GM10847 (cell line): ENCODE measurements around the gene ZNF519.

Source experiments
- POLR2A ChIP-seq: IDR thresholded peaks from 2 replicates; pipeline ENCODE4 v1.6.1; 2011; ENCODE audit not compliant: insufficient read length; ENCODE audit errors: extremely low read depth

Gene ZNF519

DNA sequence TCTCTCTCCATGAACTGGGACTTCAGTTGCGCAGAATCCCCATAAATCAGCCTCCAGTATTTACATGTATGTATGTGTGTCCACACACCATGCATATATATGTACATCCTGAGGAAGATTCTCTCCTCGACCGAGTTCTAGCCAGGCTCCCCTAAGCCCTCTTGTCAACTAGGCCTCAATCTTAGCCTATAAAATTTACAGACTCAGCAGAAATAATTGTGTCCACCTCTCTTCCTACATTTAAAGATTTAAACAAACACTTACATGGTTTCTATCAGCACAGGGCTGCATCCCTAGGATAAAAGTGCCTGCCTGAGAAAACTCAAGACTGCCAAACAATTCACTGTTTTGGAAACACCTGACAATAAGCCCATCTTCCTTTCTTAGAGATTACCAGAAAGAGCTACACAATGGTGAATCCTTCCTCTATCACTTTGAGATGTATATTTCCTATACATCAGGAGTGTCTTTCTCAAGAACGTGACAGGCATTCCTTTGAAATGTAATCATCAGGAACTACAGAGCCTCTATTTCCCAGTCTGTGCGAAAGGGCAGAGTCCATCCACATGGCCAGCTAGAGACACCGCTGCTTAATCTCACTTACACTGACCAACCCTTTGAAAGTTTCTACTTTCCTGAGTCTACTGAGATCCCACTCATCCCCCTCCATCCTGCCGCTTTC, 39.5 kb downstream of the ZNF519 start:
- TF ChIP-seq POLR2A: no peak

DNA sequence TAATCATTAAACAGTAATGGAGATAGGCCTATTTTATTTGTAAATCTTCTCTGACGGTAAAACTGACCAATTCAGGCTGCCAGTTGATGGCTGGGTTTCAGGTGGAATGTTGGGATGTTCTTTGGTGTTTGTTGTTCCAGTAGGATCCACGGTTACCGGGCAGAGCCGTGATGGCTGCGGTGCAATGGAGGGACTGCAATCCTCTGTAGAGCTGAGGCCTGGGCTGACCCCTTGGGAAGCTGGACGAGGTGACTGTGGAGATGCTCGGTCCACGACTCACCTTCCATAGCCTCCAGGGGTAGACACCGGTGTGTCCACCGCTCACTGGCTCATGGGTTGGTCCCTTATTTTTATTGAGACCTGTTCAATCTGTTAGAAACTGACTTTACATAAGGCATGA, 42.5 kb downstream of the ZNF519 start:
- no peak for TF ChIP-seq POLR2A

DNA sequence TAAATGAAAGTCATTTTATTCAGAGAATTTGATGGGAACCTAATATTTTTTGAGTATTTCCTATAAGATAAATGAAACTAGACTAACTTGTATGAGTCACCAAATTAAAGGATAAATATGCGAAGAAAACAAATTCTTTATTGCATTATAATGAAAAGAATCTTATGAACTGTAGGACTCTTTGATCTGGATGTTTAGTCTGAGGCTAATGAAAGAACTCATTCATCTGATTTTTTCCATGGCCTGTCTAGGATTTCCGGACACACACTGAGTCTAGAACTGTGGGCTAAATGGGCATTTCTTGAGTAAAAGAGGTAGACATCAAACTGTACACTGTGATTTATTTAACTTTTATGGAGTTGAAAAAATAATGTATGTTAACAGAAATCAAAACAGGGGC, 43.0 kb downstream of the ZNF519 start:
- no peak for TF ChIP-seq POLR2A

DNA sequence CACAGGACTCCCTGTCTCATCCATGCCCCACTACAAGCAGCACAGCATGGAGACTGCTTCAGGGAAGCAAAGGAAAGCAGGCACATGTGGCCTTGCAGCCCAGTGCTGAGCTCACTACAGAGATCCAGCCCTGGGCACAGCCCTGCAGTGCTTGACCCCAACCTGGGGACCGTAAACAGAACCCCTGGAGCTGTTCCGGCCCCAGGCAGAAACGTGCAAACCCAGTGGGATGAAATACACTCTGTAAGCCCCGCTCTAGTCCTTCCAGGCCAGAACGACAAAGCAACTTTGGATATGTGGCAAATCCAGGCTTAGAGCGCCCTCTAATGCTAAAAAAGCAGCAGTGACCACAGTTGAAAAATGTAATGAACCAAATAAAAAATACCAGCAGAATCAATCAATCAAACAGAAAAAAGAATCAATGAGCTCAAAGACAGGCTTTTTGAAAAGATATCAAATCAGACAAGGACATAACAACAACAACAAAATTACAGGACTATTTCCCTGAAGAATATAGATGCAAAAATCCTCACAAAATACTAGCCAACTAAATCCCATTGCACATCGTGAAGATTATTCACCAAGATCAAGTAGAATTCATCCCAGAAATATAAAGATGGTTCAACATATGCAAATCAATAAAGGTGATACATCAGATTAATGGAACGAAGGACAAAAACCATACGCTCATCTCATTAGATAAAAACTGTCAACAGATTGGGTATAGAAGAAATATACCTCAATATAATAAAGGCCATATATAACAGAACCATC, 45.6 kb downstream of the ZNF519 start:
- TF ChIP-seq POLR2A: no peak

DNA sequence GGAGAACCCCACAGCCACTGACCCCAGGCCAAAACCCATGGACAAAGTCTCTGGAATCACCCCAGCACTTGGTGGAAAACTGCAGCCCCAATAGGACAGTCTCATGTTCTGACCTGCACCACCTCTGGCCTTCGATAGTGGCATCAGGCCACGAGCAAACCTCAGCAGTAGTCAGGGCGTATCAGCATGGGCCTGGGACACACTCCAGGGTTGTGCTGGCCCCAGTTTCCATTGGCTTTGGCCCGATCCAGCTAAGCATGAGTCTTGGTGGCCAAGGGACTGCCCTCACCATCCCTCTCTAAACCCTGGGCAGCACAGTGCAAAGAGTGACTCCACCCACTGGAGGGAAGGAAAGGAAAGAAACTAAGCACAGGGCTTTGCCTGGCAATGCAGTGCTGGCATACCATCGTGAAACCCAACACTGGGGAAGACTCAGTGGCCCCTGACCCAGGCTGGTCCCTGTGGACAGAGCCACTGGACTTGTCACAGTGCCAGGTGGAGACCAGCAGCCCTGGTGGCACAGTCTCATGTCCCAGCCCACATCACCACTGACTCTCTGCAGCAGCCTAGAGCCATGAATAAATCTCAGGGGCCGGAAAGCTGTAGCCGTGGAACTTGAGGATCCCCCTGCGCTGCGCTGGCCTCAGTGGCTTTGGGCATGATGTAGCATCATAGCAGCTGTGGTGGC, 46.3 kb downstream of the ZNF519 start:
- no peak for TF ChIP-seq POLR2A

DNA sequence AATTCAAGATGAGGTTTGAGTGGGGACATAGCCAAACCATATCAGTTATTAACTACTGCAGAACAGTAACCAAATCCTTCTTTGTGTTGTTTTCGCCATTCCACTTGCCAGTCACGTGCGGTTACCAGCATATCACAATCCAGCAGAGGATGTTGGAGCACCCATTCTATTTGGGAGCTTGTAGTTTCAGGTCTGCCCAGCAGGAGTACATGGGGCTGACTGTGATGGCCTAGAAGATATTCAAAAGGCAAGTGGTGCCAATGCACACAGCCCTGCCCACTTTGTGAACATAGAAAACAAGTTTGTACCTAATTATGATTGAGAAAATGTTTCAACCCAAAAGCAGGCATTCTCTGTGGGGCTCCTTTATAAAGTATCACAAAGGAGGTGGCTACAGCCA, 57.0 kb downstream of the ZNF519 start:
- TF ChIP-seq POLR2A: no peak

DNA sequence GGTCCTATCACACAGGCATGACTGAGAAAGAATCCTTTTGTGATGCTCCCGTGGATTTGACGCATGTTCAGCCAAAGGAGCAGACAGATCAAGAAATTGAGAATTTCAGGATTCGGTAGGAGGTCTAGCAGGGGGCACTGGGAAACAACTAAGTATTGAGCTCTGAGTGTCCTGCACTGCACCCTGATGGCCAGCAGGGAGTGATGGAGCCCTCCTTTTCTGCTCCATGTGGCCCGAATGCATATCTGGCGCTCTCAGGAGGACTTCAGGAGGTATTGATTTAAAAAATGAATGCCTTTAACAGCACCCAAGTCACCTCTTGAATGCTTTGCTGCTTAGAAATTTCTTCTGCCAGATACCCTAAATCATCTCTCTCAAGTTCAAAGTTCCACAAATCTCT, 58.0 kb downstream of the ZNF519 start:
- TF ChIP-seq POLR2A: no peak

DNA sequence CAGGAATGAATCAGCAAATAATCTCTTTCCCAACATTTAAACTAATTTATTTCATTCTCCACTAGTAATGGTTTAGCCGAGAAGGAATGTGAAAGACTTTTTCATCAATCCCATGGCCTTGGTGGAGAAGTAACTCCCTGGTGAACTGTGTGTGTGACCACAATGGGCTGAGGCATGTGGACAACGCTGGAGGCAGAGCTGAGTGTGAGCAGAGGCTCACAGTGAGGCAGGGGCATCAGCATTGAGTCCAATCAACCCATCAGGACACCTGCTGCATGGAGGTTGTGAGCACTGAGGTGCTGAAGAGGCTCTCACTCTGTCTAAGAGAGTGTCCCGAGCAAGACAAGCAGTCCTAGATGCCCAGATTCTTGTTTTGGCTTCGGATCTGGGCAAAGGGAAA, 78.6 kb downstream of the ZNF519 start:
- TF ChIP-seq POLR2A: no peak
